NB4 (cell line): ENCODE data around the gene KRT3.

Experiments used
- CTCF ChIP-seq: IDR thresholded peaks from one replicate; pipeline ENCODE4 v1.5.1; 2012; ENCODE audit warnings: low read depth, low read length
- MAX ChIP-seq: IDR thresholded peaks from 2 replicates; pipeline ENCODE4 v1.6.1; 2011; ENCODE audit warnings: low read depth, low read length
- MYC ChIP-seq: IDR thresholded peaks from 2 replicates; pipeline ENCODE4 v1.6.1; 2011; ENCODE audit warnings: low read depth, low read length
- POLR2A ChIP-seq: IDR thresholded peaks from 2 replicates; pipeline ENCODE4 v1.6.1; 2011; ENCODE audit warnings: mild to moderate bottlenecking; ENCODE audit not compliant: insufficient read length; ENCODE audit errors: extremely low read depth

GRCh38 chr12:52779914-52780313, 16.0 kb downstream of the KRT3 start:
- TF ChIP-seq MYC (no peak), CTCF (no peak), MAX (no peak), POLR2A (no peak)
